Measurements from ENCODE around the gene YBX2. TPM values are rescaled to one million over a fixed set of nuclear protein-coding genes. Genes with fewer than 3 reads are reported as not detected.
A peak's percentile ranks its signal among the peaks of the same experiment; 100 is the strongest.

YBX2 gene
- total RNA-seq, 4 donors from 2014 or later, result 1.2 to 4.1 (median 2.1) TPM

DNA sequence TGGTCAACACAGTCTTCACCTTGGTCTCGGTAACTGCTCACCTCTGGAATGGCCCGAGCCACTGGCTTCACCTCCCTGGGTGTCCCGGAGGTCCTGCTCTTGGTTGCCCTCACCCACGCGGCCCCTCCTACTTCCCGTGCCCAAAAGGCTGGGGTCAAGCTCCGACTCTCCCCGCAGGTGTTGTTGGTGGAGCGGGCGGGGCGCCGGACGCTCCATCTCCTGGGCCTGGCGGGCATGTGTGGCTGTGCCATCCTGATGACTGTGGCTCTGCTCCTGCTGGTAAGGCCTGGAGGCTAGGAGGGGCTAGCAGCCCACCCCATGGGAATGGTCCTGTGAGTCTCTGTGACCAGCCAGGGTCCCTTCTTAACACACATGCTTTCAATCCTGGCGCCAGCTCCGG is 9.5 kb downstream of the YBX2 start:
- intact Hi-C loops (cut with DNase I), result no loop called here
- Histone ChIP-seq H3K9me3 (no peaks in the 10 kb centered on the region), H3K27ac (no peak overlapping the region)

DNA sequence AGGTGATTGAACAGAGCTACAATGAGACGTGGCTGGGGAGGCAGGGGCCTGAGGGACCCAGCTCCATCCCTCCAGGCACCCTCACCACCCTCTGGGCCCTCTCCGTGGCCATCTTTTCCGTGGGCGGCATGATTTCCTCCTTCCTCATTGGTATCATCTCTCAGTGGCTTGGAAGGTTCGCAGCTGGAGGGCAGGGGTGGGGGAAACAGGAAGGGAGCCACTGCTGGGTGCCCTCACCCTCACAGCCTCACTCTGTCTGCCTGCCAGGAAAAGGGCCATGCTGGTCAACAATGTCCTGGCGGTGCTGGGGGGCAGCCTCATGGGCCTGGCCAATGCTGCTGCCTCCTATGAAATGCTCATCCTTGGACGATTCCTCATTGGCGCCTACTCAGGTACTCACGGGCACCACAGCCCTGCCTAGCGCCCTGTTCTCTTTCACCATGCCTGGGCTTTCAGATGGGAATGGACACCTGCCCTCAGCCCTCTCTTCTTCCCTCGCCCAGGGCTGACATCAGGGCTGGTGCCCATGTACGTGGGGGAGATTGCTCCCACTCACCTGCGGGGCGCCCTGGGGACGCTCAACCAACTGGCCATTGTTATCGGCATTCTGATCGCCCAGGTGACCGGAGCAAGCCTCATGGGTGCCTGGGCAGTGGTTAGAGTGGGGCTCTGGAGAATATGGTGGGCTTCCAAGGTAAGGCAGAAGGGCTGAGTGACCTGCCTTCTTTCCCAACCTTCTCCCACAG is 10.8 kb downstream of the YBX2 start:
- Histone ChIP-seq H3K4me3 (replicated peaks in 1 of 3) (no peak overlapping the region), H3K27me3 (no peaks in the 10 kb centered on the region)
- WGBS, 2 donors, result 82 to 93% methylated on average over 16 to 17 of the region's 18 CpGs

More for the DNA sequence above, 9.5 kb downstream of the YBX2 start:
- Histone ChIP-seq H3K27me3 (no peaks in the 10 kb centered on the region), H3K4me1 (peaks cover 16 to 23% of the 10 kb centered on the region in 2 donors), H3K36me3 (no peaks in the 10 kb centered on the region), H3K4me3 (replicated peaks in 1 of 3) (no peak overlapping the region)
- 90 to 100% methylated on average over 1 to 9 of the region's 16 CpGs for WGBS, 2 donors
- DNase-seq, result no peak
- TF ChIP-seq, protein P1, sequence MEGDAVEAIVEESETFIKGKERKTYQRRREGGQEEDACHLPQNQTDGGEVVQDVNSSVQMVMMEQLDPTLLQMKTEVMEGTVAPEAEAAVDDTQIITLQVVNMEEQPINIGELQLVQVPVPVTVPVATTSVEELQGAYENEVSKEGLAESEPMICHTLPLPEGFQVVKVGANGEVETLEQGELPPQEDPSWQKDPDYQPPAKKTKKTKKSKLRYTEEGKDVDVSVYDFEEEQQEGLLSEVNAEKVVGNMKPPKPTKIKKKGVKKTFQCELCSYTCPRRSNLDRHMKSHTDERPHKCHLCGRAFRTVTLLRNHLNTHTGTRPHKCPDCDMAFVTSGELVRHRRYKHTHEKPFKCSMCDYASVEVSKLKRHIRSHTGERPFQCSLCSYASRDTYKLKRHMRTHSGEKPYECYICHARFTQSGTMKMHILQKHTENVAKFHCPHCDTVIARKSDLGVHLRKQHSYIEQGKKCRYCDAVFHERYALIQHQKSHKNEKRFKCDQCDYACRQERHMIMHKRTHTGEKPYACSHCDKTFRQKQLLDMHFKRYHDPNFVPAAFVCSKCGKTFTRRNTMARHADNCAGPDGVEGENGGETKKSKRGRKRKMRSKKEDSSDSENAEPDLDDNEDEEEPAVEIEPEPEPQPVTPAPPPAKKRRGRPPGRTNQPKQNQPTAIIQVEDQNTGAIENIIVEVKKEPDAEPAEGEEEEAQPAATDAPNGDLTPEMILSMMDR (IDR thresholded peaks at IDR 0.05), result no peak
- no peak for TF ChIP-seq POLR2A (IDR thresholded peaks at IDR 0.05)

DNA sequence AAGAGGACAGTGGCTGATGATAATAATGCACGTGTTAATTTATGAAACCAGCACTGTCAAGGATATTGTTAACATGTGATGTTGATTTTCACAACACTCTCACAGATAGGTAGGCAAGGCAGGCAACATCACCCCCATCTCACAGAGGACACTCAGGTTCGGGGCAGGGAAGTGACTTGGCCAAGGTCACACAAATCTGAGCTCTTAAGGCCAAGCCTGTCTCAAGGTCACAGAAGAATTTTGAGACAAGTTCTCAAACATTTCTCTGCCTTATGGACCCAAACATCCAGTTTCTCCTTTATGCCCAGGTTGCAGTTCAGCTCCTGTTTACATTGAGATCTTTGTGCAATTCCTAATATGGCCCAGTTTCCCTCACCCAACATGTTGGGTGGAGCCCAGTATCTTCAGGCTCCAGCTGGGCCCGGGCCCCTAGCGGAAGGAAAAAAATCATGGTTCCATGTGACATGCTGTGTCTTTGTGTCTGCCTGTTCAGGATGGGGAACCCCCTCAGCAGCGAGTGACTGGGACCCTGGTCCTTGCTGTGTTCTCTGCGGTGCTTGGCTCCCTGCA is 11.6 kb downstream of the YBX2 start:
- 75 to 79% methylated on average over 5 to 6 of the region's 6 CpGs for WGBS, 2 donors
- Histone ChIP-seq H3K27ac (no peak overlapping the region), H3K4me3 (replicated peaks in 1 of 3) (peak overlapping the region in 1 of 3 donors; percentile 27), H3K27me3 (no peaks in the 10 kb centered on the region), H3K36me3 (no peaks in the 10 kb centered on the region), H3K9me3 (no peaks in the 10 kb centered on the region), H3K4me1 (peaks cover 16 to 23% of the 10 kb centered on the region in 2 donors)
- intact Hi-C loops (cut with DNase I), result no loop called here
- no peak for DNase-seq
- no peak for TF ChIP-seq POLR2A (IDR thresholded peaks at IDR 0.05)
- TF ChIP-seq, protein P1 (IDR thresholded peaks at IDR 0.05), result no peak

More for the DNA sequence above, 10.8 kb downstream of the YBX2 start:
- H3K27ac ChIP-seq, result no peak overlapping the region
- DNase-seq, result no peak
- intact Hi-C loops (cut with DNase I), result no loop called here
- no peaks in the 10 kb centered on the region for H3K36me3 ChIP-seq
- H3K4me1 ChIP-seq, result peaks cover 16 to 23% of the 10 kb centered on the region in 2 donors
- no peaks in the 10 kb centered on the region for H3K9me3 ChIP-seq
- TF ChIP-seq, protein P1 (IDR thresholded peaks at IDR 0.05), result no peak
- TF ChIP-seq POLR2A (IDR thresholded peaks at IDR 0.05), result no peak

DNA sequence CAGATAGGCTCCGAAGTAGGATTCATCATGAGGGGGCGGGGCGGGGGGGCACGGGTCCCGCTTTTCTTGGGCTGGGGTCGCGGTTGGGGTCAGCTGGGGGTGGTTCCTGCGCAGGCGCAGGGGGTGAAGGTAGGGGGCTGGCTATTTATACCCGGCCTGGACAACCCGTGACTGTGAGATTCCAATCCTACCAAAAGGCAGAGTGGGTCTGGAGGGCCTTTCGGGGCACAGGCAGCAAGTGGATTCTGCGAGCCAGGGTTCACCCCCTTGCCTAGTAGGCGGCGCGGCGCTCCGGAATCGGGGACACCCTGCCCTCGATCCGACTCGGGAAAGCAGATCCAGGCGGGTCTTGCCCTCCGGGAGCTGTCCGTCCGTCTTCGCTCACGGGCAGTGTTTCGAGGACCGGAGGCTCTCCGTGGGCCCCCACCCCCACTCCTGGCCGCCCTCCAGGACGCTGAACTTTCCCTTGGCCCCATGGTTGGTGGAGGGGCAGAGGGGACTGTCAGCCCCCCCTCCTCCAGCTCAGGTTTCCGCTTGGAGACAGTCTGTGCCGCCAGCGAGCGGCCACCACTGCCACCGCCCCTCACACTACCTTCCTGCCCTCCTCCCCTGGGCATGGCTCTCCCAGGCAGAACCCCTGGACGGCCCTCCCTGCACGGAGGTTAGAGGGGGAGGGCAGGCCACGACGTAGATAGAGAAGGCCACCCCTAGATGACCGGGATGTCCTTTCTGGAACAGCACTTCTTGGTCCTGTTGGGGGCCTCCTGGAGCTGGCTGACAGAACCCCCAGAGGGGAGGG is 12.3 kb downstream of the YBX2 start:
- TF ChIP-seq, protein P1 (IDR thresholded peaks at IDR 0.05), result no peak
- TF ChIP-seq POLR2A (IDR thresholded peaks at IDR 0.05), result no peak
- Histone ChIP-seq H3K27ac (peak overlapping the region; percentile 75 to 84 (median 81)), H3K4me1 (peaks cover 16 to 23% of the 10 kb centered on the region in 2 donors)

More for the DNA sequence above, 12.3 kb downstream of the YBX2 start:
- Histone ChIP-seq H3K4me3 (replicated peaks in 1 of 3) (peak overlapping the region in 2 of 3 donors; percentile 12 to 27), H3K27me3 (no peaks in the 10 kb centered on the region), H3K36me3 (no peaks in the 10 kb centered on the region), H3K9me3 (no peaks in the 10 kb centered on the region)
- 5 to 8% methylated on average over 10 to 24 of the region's 43 CpGs for WGBS, 2 donors
- intact Hi-C loops (cut with DNase I), result loop anchor here (2.0 kb wide), 1 partner anchor 15 kb away; no protein-coding TSS in a partner anchor
- peak; percentile 65 to 78 for DNase-seq

Measured in thyroid gland (tissue), 4 donors.